NCI-H2196 treated with DMSO at 0.1 percent for 48 hours (cell line): ENCODE measurements around the gene ROBO1.

ENCODE experiments used
- DNase-seq: peaks from one replicate; lab custom pipeline; 2025; ENCODE audit not compliant: unreplicated experiment; lab: John Stamatoyannopoulos, UW

Gene ROBO1

GRCh38 chr3:78861156-78861555 is 906.6 kb downstream of the ROBO1 start:
- no peak for DNase-seq

DNA sequence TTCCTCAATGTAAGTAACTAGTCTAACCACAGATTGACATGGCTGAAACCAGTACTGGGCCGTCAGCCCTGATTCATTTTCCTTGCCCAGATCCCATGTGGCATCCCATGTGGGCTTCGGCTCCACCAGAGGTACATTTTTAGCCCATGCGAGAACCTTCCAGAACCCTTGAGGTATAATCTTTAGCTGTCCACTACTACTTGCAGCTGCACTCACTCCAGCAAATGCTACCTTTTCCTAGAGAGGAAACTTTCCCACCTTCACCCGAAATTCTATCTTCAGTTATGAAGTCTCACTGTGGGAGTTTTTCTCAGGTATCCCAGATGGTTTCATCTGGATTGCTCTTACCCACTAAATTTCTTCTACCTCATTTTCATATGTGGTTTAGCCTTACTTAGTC is 907.2 kb downstream of the ROBO1 start:
- no peak for DNase-seq

DNA sequence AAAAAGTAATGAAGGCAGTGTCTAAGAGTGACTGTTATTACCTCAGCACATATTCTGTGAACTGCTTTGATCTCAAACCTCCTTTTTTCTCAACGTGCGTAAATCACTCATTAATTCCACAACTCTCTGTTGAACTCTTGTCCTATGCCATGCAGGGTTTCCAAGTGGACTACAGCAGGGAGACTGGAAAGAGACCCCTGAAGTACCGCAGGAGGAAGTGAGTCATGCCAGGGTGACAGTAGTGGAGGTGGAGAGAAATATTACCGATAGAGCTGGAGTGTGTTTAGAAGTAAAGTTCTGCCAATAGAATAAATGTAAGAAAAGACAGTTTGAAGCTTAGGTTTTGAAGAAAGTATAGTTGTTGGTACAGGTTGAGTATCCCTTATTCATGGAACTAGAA is 908.9 kb downstream of the ROBO1 start:
- no peak for DNase-seq

DNA sequence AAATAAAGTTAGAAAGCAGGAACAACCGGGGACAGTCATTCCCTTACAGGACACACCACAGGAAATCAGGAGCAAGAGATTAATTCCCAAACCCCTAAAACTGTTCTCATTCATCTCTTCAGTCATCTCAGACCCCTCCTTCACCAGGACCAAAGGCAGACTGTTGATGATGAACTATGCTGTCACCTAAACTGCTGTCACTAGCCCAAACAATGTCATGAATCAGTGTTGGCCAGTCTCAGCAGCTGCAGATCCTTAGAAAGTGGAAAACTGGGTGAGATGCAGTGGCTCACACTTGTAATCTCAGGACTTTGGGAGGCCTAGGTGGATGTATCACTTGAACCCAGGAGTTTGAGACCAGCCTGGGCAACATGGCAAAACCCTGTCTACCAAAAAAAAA is 909.6 kb downstream of the ROBO1 start:
- DNase-seq: no peak

DNA sequence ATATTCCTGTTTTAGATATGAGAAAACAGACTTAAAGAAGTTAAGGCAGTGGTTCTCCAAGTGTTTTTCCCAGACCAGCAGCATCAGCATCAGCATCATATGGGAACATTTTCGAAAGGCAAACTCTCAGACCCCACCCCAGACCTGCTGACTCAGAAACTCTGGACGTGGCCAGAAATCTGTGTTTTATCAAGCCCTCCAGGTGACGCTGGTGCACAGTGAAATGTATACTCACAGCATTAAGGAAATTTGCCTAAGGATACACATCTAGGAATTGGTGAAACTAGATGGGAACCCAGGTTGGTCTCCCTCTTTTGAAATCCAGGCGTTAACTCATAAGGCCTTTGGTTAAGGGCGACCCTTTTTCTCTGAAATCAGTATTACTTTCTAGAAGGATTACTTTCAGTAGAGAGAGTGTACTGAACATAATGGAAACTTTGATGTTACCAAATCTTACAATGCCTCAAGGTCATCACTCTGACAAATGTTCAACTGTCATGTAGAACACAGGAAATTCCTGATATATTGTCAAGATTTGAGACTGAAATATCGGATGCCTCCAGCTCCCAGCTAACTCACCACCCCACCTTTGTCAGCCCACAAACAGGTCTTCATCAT is 910.2 kb downstream of the ROBO1 start:
- DNase-seq: no peak

GRCh38 chr3:78856164-78856563 is 911.6 kb downstream of the ROBO1 start:
- no peak for DNase-seq

DNA sequence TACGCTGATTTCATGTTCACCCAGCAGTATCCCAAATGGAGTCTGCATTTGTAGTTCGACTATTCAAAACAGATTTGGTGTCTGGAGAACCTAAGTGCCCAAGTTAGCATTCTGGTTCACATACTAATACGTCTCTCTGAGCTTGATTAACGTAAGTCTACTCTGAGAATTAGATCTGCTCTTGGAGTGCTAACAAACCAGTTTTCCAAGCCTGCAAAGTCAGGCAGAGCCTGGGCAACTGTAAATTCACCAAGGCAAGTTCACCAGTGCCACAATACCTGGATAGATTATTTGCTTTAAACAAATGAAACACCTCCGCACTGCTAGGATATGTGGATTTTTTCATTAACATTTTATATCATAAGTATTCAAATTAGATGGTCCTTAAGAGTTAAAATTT is 912.6 kb downstream of the ROBO1 start:
- DNase-seq: no peak

- DNase-seq: no peak
Observed at GRCh38 chr3:78848392-78849288, 919.2 kb downstream of the ROBO1 start.

DNA sequence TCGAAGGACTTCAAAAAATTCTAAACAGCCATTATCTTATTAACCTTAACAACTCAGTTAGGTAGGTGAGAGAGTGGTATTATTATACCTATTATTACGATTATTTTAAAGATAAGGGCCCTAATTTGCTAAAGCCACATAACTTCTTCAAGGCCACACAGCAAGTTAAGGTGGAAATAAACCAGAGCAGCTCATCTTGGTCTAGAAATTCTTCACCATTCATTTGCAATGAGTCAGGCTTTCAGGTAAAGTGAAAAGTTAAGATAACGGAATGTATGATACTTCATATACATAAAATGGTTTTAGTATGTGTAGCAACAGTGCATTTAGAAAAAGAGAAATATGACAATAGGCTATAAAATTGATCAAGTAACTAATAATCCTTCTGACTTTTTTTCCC is 920.2 kb downstream of the ROBO1 start:
- DNase-seq: no peak

DNA sequence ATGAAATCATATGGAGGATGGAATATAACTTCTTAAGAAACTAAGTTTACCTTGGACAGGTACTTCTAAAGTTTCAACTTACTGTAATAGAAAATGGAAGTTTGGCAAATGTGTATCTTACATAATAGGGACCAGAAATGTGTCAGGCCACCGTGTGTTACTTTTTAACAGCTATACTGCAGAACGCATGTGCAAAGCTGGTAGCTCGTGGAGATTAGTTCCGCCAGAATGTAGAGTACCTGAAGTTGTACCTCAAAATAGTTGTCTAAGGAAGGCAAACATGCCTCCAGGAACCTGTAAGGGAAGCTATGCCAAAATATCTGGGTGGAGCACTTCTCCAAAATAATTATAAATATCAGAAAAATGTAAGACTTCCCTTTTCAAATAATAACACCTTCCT is 920.6 kb downstream of the ROBO1 start:
- DNase-seq: no peak

GRCh38 chr3:78846718-78847117 is 921.1 kb downstream of the ROBO1 start:
- no peak for DNase-seq

GRCh38 chr3:78845605-78846004 is 922.2 kb downstream of the ROBO1 start:
- no peak for DNase-seq

DNA sequence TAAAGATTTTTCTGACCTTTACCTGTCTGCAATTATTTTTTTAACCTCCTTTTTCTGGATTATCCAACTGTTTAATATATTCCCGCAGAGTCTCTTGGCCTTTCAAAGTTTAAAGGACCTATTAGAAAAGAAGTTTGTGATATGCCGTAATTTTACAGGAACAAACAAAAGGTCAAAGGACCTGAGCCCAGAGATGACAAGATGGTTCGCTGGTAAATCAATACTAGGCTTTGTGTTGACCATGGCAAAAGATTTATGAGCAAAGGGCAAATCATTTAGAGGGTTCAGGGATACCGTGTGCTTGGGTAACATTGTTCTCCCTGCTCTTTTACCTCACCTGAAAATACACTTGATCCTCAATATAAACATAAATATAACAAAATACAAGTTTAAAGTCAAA is 923.5 kb downstream of the ROBO1 start:
- no peak for DNase-seq

- DNase-seq: no peak
Observed at GRCh38 chr3:78839693-78840092, 928.1 kb downstream of the ROBO1 start.

- DNase-seq: no peak
Observed at GRCh38 chr3:78838362-78838761, 929.4 kb downstream of the ROBO1 start.

GRCh38 chr3:78834910-78835309 is 932.9 kb downstream of the ROBO1 start:
- DNase-seq: no peak

DNA sequence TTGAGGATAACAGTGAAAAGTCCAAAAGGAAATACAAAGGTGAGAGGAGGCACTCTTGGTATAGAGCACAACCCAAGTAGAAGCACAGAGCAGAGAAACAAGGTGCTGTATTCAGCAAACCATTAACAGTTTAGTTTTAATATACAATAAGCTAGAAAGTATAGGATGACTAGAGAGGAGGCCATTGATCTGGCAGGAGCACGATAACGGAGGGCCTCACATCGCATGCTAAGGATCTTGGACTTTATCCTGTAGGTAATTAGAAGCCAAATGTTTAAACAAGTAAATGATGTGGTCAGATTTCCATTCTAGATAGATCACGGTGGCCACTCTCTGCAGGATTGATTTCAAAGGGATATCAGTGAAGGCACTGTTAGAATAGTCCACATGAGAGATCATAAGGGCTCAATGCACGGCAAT is 935.0 kb downstream of the ROBO1 start:
- no peak for DNase-seq

GRCh38 chr3:78831446-78831972 is 936.3 kb downstream of the ROBO1 start:
- no peak for DNase-seq

- DNase-seq: no peak
Observed at GRCh38 chr3:78830470-78830869, 937.3 kb downstream of the ROBO1 start.

DNA sequence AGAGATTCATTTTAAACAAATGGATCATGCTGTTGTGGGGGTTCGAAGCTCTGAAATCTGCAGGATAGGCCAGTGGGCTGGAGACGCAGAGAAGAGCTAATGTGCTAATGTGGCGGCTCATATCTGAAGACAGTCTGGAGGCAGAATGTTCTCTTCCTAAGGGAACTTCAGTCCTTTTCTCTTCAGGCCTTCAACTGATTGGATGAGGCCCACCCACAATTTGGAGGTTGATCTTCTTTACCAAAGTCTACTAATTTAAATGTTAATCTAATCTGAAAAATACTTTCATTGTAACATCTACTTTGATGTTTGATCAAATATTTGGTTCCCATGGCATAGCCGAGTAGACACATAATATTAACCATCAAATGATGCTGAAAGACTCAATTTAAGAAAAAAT is 940.2 kb downstream of the ROBO1 start:
- DNase-seq: no peak

GRCh38 chr3:78825858-78826215 is 942.0 kb downstream of the ROBO1 start:
- no peak for DNase-seq

DNA sequence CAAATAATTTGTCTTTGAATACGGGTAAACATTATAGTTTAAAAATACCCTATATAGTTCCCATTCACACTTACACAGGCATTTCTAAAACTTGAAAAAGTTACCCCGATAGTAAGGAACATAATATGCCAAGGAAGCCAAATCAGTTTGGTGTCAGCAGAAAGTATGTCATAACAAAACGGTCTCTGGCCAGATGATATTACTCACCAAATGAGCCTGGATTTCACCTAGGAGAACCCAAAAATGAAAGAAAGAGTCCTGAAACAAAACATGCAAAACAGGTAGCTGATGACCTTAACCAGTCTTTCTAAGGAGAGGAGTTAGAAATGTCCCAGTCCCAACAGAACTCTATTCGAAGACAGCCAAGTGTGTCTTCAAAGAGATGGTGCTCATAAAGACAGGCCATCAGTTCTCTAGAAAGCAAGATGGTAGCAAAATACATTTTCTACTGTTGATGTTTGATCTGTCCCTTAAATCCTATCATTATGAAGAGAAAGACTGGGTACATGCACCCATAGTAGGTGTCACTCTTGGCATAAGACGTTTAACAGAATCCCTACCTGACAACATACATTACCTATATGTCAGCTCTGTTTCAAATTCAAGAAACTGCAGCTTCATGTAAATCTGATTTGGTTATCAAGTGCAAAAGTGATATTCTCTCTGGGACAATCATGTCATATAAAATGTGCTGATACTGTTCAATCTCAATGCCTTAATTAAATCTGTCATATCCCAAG is 942.5 kb downstream of the ROBO1 start:
- no peak for DNase-seq
